PC-3 (cell line): ENCODE measurements around the gene EYS.

Experiments
- CTCF ChIP-seq: fragments of 300-600 bp; sonication (generic); conservative IDR thresholded peaks from 2 replicates; pipeline ENCODE4 v1.5.1; 2017; ENCODE audit warnings: antibody characterized with exemption, low read depth, mild to moderate bottlenecking, low read length
- EZH2phosphoT487 ChIP-seq: fragments of 300-600 bp; sonication (generic); IDR thresholded peaks from 2 replicates; pipeline ENCODE4 v1.6.1; 2018; ENCODE audit warnings: mild to moderate bottlenecking, antibody characterized with exemption, low read length, borderline replicate concordance

- TF ChIP-seq CTCF (no peak), EZH2phosphoT487 (no peak)
Observed at GRCh38 chr6:64696053-64696452, 1011.0 kb downstream of the EYS start.
